HEK293T (cell line): ENCODE results near the gene SMOC2.

Source experiments
- CTCF ChIA-PET: fragments of 350-600 bp; formaldehyde crosslinking; extraction: SDS; loops from one replicate; lab custom pipeline; 2021; ENCODE audit warnings: antibody characterized with exemption, inconsistent platforms; lab: Yijun Ruan, JAX
- POLR2A ChIA-PET: fragments of 350-600 bp; formaldehyde crosslinking; extraction: SDS; loops from one replicate; lab custom pipeline; 2020; ENCODE audit warnings: antibody characterized with exemption, inconsistent platforms; lab: Yijun Ruan, JAX
- DNase-seq: peaks from one replicate; pipeline ENCODE4 v3.0.0; 2012; ENCODE audit warnings: mixed read lengths; ENCODE audit errors: extremely low spot score
- ARNT ChIP-seq: fragments of 450-650 bp; IDR thresholded peaks from 2 replicates; pipeline ENCODE4 v1.6.1; 2017; ENCODE audit warnings: mild to moderate bottlenecking
- BHLHE40 ChIP-seq: fragments of 450-650 bp; IDR thresholded peaks from 2 replicates; pipeline ENCODE4 v1.6.1; 2016; ENCODE audit warnings: mild to moderate bottlenecking, moderate library complexity, borderline replicate concordance
- CTBP1 ChIP-seq: fragments of 450-650 bp; IDR thresholded peaks from 2 replicates; pipeline ENCODE4 v1.6.1; 2016; ENCODE audit warnings: borderline replicate concordance
- ELF4 ChIP-seq: fragments of 450-650 bp; IDR thresholded peaks from 2 replicates; pipeline ENCODE4 v1.6.1; 2017; ENCODE audit warnings: antibody characterized with exemption
- FOXA1 ChIP-seq: fragments of 450-650 bp; IDR thresholded peaks from 2 replicates; pipeline ENCODE4 v1.6.1; 2016; ENCODE audit warnings: mild to moderate bottlenecking
- FOXK2 ChIP-seq: fragments of 450-650 bp; IDR thresholded peaks from 2 replicates; pipeline ENCODE4 v1.6.1; 2016; ENCODE audit warnings: mild to moderate bottlenecking
- FOXM1 ChIP-seq: fragments of 450-650 bp; IDR thresholded peaks from 2 replicates; pipeline ENCODE4 v1.6.1; 2017; ENCODE audit warnings: mild to moderate bottlenecking, borderline replicate concordance
- HDGF ChIP-seq: fragments of 450-650 bp; IDR thresholded peaks from 2 replicates; pipeline ENCODE4 v1.6.1; 2017; ENCODE audit warnings: antibody characterized with exemption, borderline replicate concordance
- L3MBTL2 ChIP-seq: fragments of 450-650 bp; conservative IDR thresholded peaks from 2 replicates; pipeline ENCODE4 v1.6.1; 2016; ENCODE audit warnings: mild to moderate bottlenecking
- LEF1 ChIP-seq: fragments of 450-650 bp; IDR thresholded peaks from 2 replicates; pipeline ENCODE4 v1.6.1; 2017; ENCODE audit warnings: mild to moderate bottlenecking, borderline replicate concordance
- NFRKB ChIP-seq: fragments of 450-650 bp; IDR thresholded peaks from 2 replicates; pipeline ENCODE4 v1.6.1; 2016; ENCODE audit warnings: mild to moderate bottlenecking, moderate library complexity
- PKNOX1 ChIP-seq: fragments of 450-650 bp; IDR thresholded peaks from 2 replicates; pipeline ENCODE4 v1.6.1; 2016
- SP1 ChIP-seq: fragments of 450-650 bp; IDR thresholded peaks from 2 replicates; pipeline ENCODE4 v1.6.1; 2017
- SUZ12 ChIP-seq: fragments of 450-650 bp; IDR thresholded peaks from 2 replicates; pipeline ENCODE4 v1.6.1; 2016; ENCODE audit warnings: mild to moderate bottlenecking
- TARDBP ChIP-seq: fragments of 450-650 bp; IDR thresholded peaks from 2 replicates; pipeline ENCODE4 v1.6.1; 2016
- ZNF384 ChIP-seq: fragments of 450-650 bp; IDR thresholded peaks from 2 replicates; pipeline ENCODE4 v1.6.1; 2016

Gene SMOC2

DNA sequence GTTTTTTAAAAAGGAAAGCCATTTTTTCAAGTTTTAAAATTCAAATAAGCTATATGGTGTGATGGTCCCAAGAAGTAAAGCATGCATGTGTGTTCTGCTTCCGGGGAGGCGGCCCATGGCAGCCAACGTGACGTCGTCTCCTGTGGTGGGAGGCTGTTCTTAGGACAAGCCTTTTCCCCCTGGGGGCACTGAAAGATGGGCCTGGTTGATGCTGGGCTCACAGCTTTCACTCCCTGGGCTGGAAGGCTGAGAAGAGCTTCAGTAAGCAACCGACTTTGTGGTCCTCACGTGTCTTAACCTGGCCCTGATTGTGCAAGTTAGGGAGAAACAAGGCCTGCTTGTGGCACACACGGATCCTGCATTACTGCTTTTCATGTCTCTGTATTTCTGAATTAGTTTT lies 84.1 kb downstream of the SMOC2 start:
- ChIA-PET CTCF (no interaction called here), POLR2A (no interaction called here)
- no peak for DNase-seq
- TF ChIP-seq SUZ12 (no peak), FOXK2 (no peak), L3MBTL2 (no peak), PKNOX1 (no peak), BHLHE40 (no peak), SP1 (no peak), ELF4 (no peak), TARDBP (no peak), HDGF (no peak), NFRKB (no peak), CTBP1 (no peak), FOXA1 (no peak), ZNF384 (no peak), ARNT (no peak), FOXM1 (no peak), LEF1 (no peak)

DNA sequence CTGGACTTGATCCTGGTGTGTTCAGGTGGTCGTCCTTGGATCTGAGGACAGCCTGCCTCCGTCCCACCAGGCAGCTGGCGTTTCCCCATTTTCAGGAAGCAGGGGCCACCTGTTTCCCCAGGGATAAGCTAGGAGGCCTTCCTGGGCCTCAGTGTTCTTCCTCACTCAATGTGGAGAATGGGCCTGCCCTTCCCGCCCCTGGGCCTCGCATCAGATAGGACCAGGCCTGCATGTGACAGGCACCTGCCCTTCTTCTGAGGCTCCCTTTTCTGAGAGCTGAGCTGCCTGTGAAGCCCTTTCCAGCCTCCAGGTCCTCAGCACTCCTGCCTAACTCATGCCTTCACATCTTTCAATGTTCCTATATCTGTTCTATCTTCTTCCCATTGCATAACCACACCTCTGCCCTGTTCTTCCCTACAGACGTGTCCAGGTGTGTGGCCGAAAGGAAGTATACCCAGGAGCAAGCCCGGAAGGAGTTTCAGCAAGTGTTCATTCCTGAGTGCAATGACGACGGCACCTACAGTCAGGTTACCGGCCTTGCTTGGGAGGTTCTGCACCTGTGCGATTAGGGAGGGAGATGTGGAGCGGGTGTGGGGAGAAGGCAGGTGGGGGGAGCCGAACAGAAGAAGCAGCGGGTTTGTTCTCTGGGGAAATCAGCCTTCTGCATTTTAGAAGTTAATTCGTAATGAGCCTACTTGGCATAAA lies 85.1 kb downstream of the SMOC2 start:
- DNase-seq, result no peak
- ChIA-PET POLR2A (no interaction called here), CTCF (no interaction called here)
- no peak for TF ChIP-seq HDGF

DNA sequence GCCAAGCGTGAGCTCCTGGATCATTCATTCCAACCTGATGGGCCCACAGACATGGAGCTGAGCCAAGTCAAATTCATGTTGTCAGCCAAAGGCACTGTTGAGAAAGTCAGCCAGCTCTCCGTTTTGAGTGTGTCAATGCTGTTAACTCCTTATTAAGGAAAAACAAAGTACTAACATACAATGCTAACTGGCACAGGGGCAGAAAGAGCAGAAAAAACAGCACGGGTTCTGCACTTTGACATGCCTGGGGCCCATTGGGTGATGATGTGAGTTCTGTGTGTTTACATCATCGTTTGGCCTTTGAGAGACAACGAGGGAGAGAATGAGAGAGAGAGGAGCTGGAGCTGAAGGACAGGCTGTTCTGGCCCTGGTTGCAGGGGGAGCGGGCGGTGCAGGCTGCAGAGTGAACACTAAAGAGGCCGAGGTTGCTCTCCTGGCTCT lies 85.9 kb downstream of the SMOC2 start:
- DNase-seq, result no peak
- POLR2A ChIA-PET, result no interaction called here
- no peak for TF ChIP-seq SP1
- no peak for TF ChIP-seq NFRKB
- CTCF ChIA-PET, result no interaction called here

DNA sequence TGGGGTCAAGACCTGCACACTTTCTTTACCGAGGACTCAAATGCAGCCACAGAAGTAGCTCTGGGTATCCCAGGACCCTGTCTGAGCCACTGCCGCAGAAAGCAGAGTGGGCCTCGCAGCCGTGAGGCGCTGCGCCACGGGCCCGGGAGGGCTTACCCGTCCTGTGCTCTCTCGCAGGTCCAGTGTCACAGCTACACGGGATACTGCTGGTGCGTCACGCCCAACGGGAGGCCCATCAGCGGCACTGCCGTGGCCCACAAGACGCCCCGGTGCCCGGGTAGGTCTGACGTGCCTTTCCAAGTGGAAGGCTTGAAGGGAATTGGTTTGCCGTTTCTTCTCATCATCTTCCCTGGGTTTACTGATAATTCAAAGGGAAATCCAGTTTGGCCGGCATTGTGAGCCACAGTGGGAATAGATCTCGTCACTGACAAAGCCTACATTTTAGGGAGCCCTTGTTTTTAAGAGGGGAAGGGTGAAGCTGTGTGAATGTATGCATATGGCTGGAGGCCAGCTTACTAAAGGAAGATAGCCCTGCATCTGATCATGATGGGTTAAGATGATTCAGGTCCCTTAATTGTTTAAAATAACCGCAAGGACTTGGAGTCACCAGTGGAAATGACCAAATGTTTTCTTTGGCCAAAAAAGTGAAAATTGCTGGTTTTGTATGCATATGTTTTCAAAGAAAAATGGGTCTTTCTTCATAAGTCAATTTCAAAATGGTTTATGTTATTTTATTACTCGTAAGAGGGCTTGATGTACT lies 86.6 kb downstream of the SMOC2 start:
- ChIA-PET CTCF (no interaction called here), POLR2A (no interaction called here)
- TF ChIP-seq ZNF384, result no peak
- no peak for DNase-seq

DNA sequence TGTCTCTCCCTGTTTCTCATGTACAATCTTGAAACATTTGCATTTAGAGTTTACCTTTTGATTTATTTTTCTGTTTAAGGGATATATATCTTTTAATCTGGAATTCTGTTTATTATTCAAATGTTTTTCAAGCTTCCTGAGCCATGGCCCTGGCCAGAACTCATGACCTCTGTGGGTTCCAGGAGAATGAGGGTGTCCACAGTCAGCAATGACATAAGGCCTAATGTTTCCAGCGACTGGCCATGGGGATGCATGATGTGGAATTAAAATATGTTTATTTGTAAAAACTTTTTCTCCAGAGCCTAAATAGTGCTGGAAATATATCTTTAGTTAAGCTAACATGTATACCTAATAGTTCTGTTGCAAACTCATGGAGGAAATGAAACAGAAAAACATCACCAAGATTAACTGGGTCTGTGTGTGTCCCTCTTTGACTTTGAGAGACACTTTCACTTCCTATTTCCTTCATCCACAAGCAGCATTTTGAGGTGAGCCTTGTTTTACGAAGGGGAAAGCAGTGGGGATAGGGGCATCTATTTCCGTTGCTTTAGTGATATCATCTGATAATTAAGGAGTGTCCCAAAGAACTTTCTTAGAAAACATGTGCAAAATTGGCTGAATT lies 87.6 kb downstream of the SMOC2 start:
- CTCF ChIA-PET, result no interaction called here
- POLR2A ChIA-PET, result no interaction called here

GRCh38 chr6:168529214-168529613 lies 88.2 kb downstream of the SMOC2 start:
- TF ChIP-seq ZNF384 (no peak), HDGF (no peak), FOXA1 (no peak), TARDBP (no peak), FOXM1 (no peak), LEF1 (no peak)
- CTCF ChIA-PET, result no interaction called here
- no peak for DNase-seq
- POLR2A ChIA-PET, result no interaction called here

More for the DNA sequence above, 87.6 kb downstream of the SMOC2 start:
- TF ChIP-seq PKNOX1 (no peak), TARDBP (no peak), L3MBTL2 (no peak), HDGF (no peak), LEF1 (no peak), BHLHE40 (no peak), FOXA1 (no peak), NFRKB (no peak), SUZ12 (no peak), FOXK2 (no peak), ELF4 (no peak), SP1 (no peak), FOXM1 (no peak), CTBP1 (no peak), ARNT (no peak)
- DNase-seq, result no peak

DNA sequence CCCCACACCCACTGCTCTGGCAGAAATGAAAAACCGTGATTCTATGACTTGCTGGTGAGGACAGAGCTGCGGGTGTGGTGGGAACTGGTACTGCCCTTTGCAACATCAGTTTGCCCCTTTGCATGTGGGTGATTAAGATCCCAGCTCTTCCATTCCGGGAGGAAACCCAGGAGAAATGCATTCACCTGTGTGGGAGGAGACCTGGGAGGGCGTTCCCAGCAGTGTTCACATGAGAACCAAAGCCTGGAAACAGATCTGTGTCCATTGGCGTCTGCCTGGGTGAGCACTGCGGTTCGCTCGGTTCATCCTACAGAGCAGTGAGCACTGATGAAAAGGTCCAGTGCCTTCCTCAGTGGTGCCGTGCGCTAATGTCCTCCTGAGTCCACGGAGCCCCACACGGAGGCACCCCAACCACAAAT lies 89.7 kb downstream of the SMOC2 start:
- ChIA-PET CTCF (interaction anchor here (0.6 kb wide), 1 partner anchor 20 kb away, joined by 3 read pairs; no protein-coding TSS in a partner anchor), POLR2A (no interaction called here)
- TF ChIP-seq FOXM1 (no peak), ELF4 (no peak), CTBP1 (no peak), ARNT (no peak), BHLHE40 (no peak), SUZ12 (no peak), FOXK2 (no peak), ZNF384 (no peak), TARDBP (no peak), PKNOX1 (no peak), LEF1 (no peak), FOXA1 (no peak), L3MBTL2 (no peak), HDGF (no peak), SP1 (no peak), NFRKB (no peak)

More for the DNA sequence above, 89.7 kb downstream of the SMOC2 start:
- no peak for DNase-seq
